ENCODE results near the gene ZNF784. TPM values are rescaled to one million over a fixed set of nuclear protein-coding genes. Genes with fewer than 3 reads are reported as not detected.
A peak's percentile ranks its signal among the peaks of the same experiment; 100 is the strongest.

ZNF784 gene
- total and polyA plus RNA-seq, 2 of the 8 experiments (the other 6 are each of a cell fraction or from before 2014, with no cell fraction given), result 6.5 to 8.0 TPM

GRCh38 chr19:55655648-55656040 is 31.3 kb upstream of the ZNF784 start (continued):
- TF ChIP-seq CHD7 (IDR thresholded peaks at IDR 0.05; ENCODE audit: insufficient replicate concordance, low read length) (no peak), TAF1 (IDR thresholded peaks at IDR 0.05; ENCODE audit: low read depth, low read length) (peak; percentile 61), CHD2 (IDR thresholded peaks at IDR 0.05; ENCODE audit: low read length) (no peak), CTBP2 (IDR thresholded peaks at IDR 0.05; ENCODE audit: borderline replicate concordance, insufficient read depth, insufficient read length, low read length) (no peak), RBBP5 (IDR thresholded peaks at IDR 0.05; ENCODE audit: borderline replicate concordance, low read depth, low read length) (0 out of 2 replicates have a peak, but pooled peaks have one; percentile 1), POLR2A (IDR thresholded peaks at IDR 0.05; ENCODE audit: control extremely low read depth in 1 of 2, low read depth in 2 of 2, low read length in 2 of 2) (peak in 1 of 2 experiments; percentile 51; a peak in 1 of 3 replicates)
